GM18499 (cell line): ENCODE measurements around the gene GREB1.

Source experiments
- ATAC-seq: cut with Tn5 transposase; IDR thresholded peaks from one replicate; pipeline ENCODE4 v1.9.1; 2021; ENCODE audit warnings: moderate number of reproducible peaks; ENCODE audit not compliant: insufficient read depth, unreplicated experiment

GREB1 gene

DNA sequence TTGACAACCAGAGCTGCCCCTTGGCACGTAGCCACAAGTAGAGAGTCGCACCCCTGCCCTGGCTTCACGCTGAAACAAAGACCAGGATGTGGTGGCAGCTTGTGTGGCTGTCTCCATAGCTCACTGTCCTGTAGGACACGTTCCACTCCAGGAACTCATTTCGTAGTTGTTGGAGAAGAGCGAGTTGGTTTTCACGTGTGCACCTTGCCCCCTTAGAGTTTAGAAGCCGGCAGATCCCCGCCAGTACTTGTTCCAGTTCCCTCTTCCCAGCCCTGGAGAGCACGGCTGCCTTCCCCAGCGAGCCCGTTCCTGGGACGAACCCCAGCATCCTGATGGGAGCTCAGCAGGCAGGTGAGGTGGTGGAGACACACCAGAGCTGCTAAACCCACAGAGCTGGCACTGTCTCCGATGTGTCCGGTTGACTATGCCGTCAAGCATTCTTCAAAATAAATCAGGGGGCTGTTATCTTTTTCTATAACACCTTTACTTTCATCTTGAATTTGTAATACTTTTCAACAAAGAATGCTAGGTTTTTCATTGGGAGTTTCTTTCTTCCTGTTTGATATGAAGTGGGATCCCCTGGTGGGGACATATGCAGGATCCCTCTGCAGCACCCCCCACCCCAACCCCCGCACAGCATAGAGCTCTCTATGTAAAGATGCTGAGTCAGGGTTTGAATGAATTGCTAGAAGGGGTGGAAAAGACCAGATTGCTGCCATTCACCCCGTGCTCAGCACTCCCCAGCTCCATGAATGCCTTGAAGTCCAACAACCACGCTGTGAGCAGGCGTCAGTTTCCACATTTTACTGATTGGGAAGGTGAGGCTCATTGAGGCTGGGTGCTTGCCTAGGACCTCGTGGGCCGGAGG, 44.5 kb downstream of the GREB1 start:
- ATAC-seq = no peak

DNA sequence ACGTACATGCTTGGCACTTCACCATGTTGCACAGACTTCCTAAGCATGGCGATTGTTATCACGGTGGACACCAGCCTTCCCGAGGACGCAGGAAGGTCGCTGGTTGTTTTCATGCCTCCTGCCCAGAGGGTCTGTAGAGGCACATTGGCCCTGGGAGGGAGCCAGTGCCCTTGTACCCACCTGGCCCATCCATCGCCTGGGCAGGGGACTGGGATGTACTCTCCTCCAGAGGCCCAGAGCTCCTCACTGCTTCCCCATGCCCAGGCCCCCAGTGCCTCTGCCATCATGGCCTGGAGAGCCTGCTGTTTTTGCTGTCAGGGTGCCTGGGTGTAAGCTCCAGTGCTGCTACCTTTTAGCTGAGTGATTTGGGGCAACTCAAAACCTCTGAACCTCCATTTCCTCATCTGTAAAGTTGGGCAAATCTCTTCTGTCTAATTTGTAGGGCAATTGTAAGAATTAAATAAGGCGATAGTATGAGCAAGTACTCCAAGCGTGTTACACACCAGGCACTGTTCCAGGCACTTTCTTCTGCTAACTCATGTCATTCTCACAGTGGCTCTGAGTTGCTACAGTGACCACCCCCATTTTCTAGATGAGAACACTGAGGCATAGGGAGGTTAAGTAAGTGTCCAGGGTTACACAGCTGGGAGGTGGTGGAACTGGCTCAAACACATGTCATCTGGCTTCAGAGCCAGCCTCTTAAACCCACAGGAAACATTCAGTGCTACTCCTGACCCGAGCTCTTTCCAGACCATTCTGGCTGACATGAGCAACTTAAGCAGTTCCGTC, 45.3 kb downstream of the GREB1 start:
- ATAC-seq = no peak

- ATAC-seq = no peak
Observed at GRCh38 chr2:11579867-11580659, 46.2 kb downstream of the GREB1 start.

GRCh38 chr2:11580697-11581096, 46.9 kb downstream of the GREB1 start:
- no peak for ATAC-seq

- no peak for ATAC-seq
Observed at GRCh38 chr2:11581124-11581796, 47.4 kb downstream of the GREB1 start.

- no peak for ATAC-seq
Observed at GRCh38 chr2:11581797-11582611, 48.2 kb downstream of the GREB1 start.

DNA sequence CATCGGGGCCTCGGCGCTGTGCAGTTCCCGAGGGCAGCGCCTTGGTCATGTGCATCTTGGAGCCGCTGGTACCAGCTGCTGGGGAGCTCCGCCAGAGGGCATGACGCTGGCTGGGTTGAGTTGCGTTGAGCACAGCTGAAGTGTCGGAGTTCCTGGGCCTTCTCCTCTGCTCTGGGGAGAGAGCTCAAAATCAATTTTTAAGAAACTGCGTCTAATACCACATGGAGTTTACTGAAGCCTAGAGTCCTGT, 48.7 kb downstream of the GREB1 start:
- no peak for ATAC-seq

DNA sequence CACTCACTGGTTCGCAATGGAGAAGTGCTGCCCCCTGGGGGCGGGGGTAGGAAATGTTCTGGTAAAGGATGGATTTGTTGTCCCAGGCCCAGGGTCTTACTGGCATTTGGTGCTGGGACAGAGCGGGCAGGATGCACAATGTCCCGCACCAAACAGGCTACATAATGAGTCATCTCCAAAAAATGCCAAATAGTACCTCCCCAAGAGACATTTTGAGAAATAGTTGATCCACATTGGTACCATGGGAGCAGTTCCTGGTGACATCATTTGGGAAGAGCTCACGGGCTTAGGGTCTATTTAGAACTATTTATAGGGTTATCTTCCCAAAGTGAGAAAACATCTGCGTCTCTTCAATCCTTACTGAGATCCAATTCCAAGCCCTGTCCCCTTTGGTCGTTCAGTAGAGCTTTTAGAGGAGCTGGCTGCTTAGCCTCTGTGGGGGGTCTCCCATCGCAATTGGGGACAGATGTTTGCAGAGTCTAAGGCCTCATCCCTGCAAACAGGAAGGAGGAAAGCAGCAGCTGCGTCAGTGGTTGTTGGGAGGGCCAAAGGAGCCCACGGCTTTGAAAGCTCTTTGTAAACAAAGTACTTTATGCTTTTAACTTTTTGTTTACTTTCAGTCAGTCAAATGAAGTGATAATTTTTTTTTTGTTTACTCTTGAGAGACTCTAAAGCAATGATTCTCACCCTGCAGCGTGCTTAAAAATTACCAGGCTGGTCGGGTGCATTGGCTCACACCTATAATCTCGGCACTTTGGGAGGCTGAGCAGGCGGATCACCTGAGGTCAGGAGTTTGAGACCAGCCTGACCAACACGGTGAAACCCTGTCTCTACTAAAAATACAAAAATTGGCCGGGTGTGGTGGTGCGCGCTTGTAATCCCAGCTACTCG, 49.3 kb downstream of the GREB1 start:
- ATAC-seq = no peak

GRCh38 chr2:11583840-11584524, 50.1 kb downstream of the GREB1 start:
- ATAC-seq = peak; percentile 71

DNA sequence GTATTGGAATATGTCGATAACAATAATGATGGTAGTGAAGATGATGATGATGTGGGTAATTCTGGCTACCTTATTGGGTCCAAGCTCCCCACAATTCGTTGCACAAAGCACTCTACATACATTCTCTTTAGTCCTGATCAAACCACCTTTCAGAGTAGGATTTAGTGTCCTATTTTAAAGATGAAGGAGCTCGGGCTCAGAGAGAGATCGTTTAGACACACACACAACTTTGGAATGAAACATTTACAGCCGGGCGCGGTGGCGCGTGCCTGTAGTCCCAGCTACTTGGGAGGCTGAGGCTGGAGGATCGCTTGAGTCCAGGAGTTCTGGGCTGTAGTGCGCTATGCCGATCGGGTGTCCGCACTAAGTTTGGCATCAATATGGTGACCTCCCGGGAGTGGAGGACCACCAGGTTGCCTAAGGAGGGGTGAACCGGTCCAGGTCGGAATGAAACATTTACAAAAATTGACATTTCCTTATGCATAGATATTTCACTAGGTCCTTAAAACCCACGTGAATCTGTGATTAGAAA, 50.7 kb downstream of the GREB1 start:
- ATAC-seq = no peak

- ATAC-seq = no peak
Observed at GRCh38 chr2:11585071-11585470, 51.2 kb downstream of the GREB1 start.

- no peak for ATAC-seq
Observed at GRCh38 chr2:11588228-11589110, 54.6 kb downstream of the GREB1 start.

- no peak for ATAC-seq
Observed at GRCh38 chr2:11589316-11589940, 55.6 kb downstream of the GREB1 start.

DNA sequence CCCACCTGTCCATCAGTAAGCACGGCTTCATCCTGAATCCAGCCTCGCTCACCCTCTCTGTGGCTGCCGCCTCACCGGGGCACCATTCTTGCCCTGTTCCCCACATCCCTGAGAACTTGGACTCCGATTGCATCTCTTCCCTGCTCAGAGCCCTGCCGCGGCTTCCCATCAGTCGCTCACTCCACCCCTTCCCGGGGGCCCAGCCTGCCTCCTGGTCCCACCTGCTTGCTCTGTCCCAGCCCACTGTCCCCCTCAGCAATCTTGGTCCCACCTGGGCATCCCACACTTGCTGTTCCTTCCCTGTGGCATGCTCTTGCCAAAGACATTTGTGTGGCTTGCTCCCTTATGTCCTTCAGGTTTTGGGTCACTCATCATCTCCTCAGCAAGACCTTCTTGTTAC, 56.3 kb downstream of the GREB1 start:
- ATAC-seq = no peak

DNA sequence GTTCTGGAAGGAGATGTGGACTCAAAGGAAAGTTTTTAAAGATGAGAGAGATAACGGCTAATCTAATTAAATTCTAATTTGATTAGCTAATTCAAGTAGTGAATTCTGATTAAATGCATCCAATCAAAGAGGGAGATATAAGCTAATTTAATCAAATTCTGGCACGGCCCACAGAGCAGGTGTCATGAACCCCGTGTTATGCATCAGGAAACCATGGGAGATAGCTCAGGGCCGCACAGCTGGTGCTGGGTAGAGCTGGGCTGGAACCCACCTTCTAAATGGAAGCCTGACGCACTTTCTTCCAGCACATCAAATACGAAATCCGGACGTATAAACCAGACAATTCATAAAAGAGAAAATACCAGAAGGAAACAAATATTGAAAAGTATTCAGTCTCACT, 57.2 kb downstream of the GREB1 start:
- no peak for ATAC-seq
